Type B pancreatic cell (in vitro differentiated cells): ENCODE measurements around the gene KLF17. TPM values are rescaled to one million over a fixed set of nuclear protein-coding genes. Genes with fewer than 3 reads are reported as not detected.
"Not testable (repeated sequence)": the region's sequence is repeated elsewhere in the genome, so short reads cannot be mapped to it uniquely, and the experiment has no call there.

Source experiments
- DNase-seq: peaks from one replicate; pipeline ENCODE4 v3.0.0; 2021; ENCODE audit warnings: mixed read lengths; ENCODE audit not compliant: unreplicated experiment; ENCODE audit errors: extremely low spot score
- H3K27ac Mint-ChIP-seq: 2 replicates; pipeline ENCODE4 v1.8.0; 2021; ENCODE audit warnings: mild to moderate bottlenecking, mixed read lengths
- H3K27me3 Mint-ChIP-seq: 2 replicates; pipeline ENCODE4 v1.8.0; 2021; ENCODE audit warnings: mixed read lengths
- H3K36me3 Mint-ChIP-seq: 2 replicates; pipeline ENCODE4 v1.8.0; 2021; ENCODE audit warnings: mixed read lengths
- H3K4me1 Mint-ChIP-seq: one replicate; pipeline ENCODE4 v1.8.0; 2021; ENCODE audit warnings: mixed read lengths; ENCODE audit not compliant: unreplicated experiment
- H3K4me3 Mint-ChIP-seq: 2 replicates; pipeline ENCODE4 v1.8.0; 2021; ENCODE audit warnings: mild to moderate bottlenecking, mixed read lengths
- H3K9me3 Mint-ChIP-seq: 2 replicates; pipeline ENCODE4 v1.8.0; 2021; ENCODE audit warnings: mixed read lengths
- CTCF ChIP-seq: fragments of 200-600 bp; sonication (generic); conservative IDR thresholded peaks from 2 replicates; pipeline ENCODE4 v1.5.0; 2021; ENCODE audit warnings: antibody characterized with exemption, mild to moderate bottlenecking
- total RNA-seq: library from RNA; stranded (reverse); gene quantifications from 2 replicates; pipeline ENCODE4 v1.2.1, GENCODE V29; 2021; ENCODE audit warnings: low replicate concordance

Gene KLF17
- total RNA-seq, 1 donor from 2014 or later, result not detected

- H3K4me3 Mint-ChIP-seq, result no peak overlapping the region
- no peaks in the 10 kb centered on the region for H3K4me1 Mint-ChIP-seq
- DNase-seq, result no peak
- no peaks in the 10 kb centered on the region for H3K36me3 Mint-ChIP-seq
- H3K27me3 Mint-ChIP-seq, result peaks cover 33% of the 10 kb centered on the region
- no peak overlapping the region for H3K27ac Mint-ChIP-seq
- H3K9me3 Mint-ChIP-seq, result no peaks in the 10 kb centered on the region
- no peak for TF ChIP-seq CTCF
Observed at GRCh38 chr1:44110916-44111315, 7.7 kb upstream of the KLF17 start.

GRCh38 chr1:44111861-44112260 lies 6.8 kb upstream of the KLF17 start:
- Mint-ChIP-seq H3K27ac (no peak overlapping the region), H3K4me3 (no peak overlapping the region), H3K4me1 (no peaks in the 10 kb centered on the region), H3K36me3 (no peaks in the 10 kb centered on the region), H3K9me3 (no peaks in the 10 kb centered on the region), H3K27me3 (peaks cover 23% of the 10 kb centered on the region)
- DNase-seq, result no peak
- TF ChIP-seq CTCF, result no peak

GRCh38 chr1:44112486-44112885 lies 6.1 kb upstream of the KLF17 start:
- H3K27me3 Mint-ChIP-seq, result peaks cover 22% of the 10 kb centered on the region
- TF ChIP-seq CTCF, result no peak
- H3K9me3 Mint-ChIP-seq, result no peaks in the 10 kb centered on the region
- no peaks in the 10 kb centered on the region for H3K4me1 Mint-ChIP-seq
- H3K36me3 Mint-ChIP-seq, result no peaks in the 10 kb centered on the region
- no peak overlapping the region for H3K4me3 Mint-ChIP-seq
- H3K27ac Mint-ChIP-seq, result no peak overlapping the region
- DNase-seq, result no peak

GRCh38 chr1:44113095-44113609 lies 5.5 kb upstream of the KLF17 start:
- no peak overlapping the region for H3K27ac Mint-ChIP-seq
- no peak for DNase-seq
- H3K27me3 Mint-ChIP-seq, result peaks cover 17% of the 10 kb centered on the region
- no peak overlapping the region for H3K4me3 Mint-ChIP-seq
- no peak for TF ChIP-seq CTCF
- H3K4me1 Mint-ChIP-seq, result no peaks in the 10 kb centered on the region
- H3K36me3 Mint-ChIP-seq, result no peaks in the 10 kb centered on the region
- H3K9me3 Mint-ChIP-seq, result no peaks in the 10 kb centered on the region

GRCh38 chr1:44114098-44114497 lies 4.5 kb upstream of the KLF17 start:
- no peak for TF ChIP-seq CTCF
- Mint-ChIP-seq H3K27me3 (peaks cover 11% of the 10 kb centered on the region), H3K4me1 (no peaks in the 10 kb centered on the region), H3K27ac (no peak overlapping the region), H3K36me3 (no peaks in the 10 kb centered on the region), H3K4me3 (no peak overlapping the region), H3K9me3 (no peaks in the 10 kb centered on the region)
- no peak for DNase-seq

GRCh38 chr1:44117272-44117671 lies 1.3 kb upstream of the KLF17 start:
- not testable (repeated sequence) for H3K4me1 Mint-ChIP-seq, H3K27ac Mint-ChIP-seq, DNase-seq, H3K4me3 Mint-ChIP-seq, H3K36me3 Mint-ChIP-seq, H3K9me3 Mint-ChIP-seq
- H3K27me3 Mint-ChIP-seq, result peaks cover 28% of the 10 kb centered on the region
